Neutrophil (primary cell): Measurements from ENCODE around the gene KCNQ1.

ENCODE experiments used
- H3K27ac ChIP-seq: fragments of 200-600 bp; sonication (generic); 2 replicates; pipeline ENCODE4 v1.5.1; 2016; ENCODE audit warnings: mild to moderate bottlenecking, moderate library complexity
- H3K27me3 ChIP-seq: fragments of 200-600 bp; sonication (generic); 2 replicates; pipeline ENCODE4 v1.6.0; 2016; ENCODE audit warnings: mild to moderate bottlenecking
- H3K36me3 ChIP-seq: fragments of 200-600 bp; sonication (generic); 2 replicates; pipeline ENCODE4 v1.5.1; 2017
- H3K4me1 ChIP-seq, 2 experiments: fragments of 200-600 bp in 1 of 2; sonication (generic) in 1 of 2; 1 replicate in 1 of 2; 2 replicates in 1 of 2; pipeline versions ENCODE4 v1.5.1 to v1.6.1; 2013 to 2016; ENCODE audit warnings: low read depth in 1 of 2, low read length in 1 of 2, mild to moderate bottlenecking in 1 of 2, moderate library complexity in 1 of 2; ENCODE audit not compliant: control insufficient read depth in 1 of 2, insufficient read depth in 1 of 2
- H3K4me3 ChIP-seq, 2 experiments: fragments of 200-600 bp in 1 of 2; sonication (generic) in 1 of 2; 1 replicate in 1 of 2; 2 replicates in 1 of 2; pipeline ENCODE4 v1.5.1; 2013 to 2016; ENCODE audit warnings: low read depth in 1 of 2, low read length in 1 of 2, mild to moderate bottlenecking in 1 of 2, moderate library complexity in 1 of 2
- H3K9me3 ChIP-seq: fragments of 200-600 bp; sonication (generic); 2 replicates; pipeline ENCODE4 v1.5.1; 2016
- TF ChIP-seq, protein P1 (sequence below): fragments of 200-600 bp; sonication (generic); IDR thresholded peaks from 2 replicates; pipeline ENCODE4 v1.5.1; 2016; ENCODE audit warnings: antibody characterized with exemption

KCNQ1 gene

GRCh38 chr11:2791139-2791520, 346.3 kb downstream of the KCNQ1 start:
- Histone ChIP-seq H3K27me3 (peaks cover 52% of the 10 kb centered on the region), H3K4me3 (peak overlapping the region in 1 of 2 experiments; percentile 35), H3K9me3 (no peaks in the 10 kb centered on the region), H3K36me3 (no peaks in the 10 kb centered on the region), H3K27ac (no peak overlapping the region), H3K4me1 (peaks cover 3 to 11% of the 10 kb centered on the region in 2 experiments)
- TF ChIP-seq, protein P1, sequence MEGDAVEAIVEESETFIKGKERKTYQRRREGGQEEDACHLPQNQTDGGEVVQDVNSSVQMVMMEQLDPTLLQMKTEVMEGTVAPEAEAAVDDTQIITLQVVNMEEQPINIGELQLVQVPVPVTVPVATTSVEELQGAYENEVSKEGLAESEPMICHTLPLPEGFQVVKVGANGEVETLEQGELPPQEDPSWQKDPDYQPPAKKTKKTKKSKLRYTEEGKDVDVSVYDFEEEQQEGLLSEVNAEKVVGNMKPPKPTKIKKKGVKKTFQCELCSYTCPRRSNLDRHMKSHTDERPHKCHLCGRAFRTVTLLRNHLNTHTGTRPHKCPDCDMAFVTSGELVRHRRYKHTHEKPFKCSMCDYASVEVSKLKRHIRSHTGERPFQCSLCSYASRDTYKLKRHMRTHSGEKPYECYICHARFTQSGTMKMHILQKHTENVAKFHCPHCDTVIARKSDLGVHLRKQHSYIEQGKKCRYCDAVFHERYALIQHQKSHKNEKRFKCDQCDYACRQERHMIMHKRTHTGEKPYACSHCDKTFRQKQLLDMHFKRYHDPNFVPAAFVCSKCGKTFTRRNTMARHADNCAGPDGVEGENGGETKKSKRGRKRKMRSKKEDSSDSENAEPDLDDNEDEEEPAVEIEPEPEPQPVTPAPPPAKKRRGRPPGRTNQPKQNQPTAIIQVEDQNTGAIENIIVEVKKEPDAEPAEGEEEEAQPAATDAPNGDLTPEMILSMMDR = no peak

DNA sequence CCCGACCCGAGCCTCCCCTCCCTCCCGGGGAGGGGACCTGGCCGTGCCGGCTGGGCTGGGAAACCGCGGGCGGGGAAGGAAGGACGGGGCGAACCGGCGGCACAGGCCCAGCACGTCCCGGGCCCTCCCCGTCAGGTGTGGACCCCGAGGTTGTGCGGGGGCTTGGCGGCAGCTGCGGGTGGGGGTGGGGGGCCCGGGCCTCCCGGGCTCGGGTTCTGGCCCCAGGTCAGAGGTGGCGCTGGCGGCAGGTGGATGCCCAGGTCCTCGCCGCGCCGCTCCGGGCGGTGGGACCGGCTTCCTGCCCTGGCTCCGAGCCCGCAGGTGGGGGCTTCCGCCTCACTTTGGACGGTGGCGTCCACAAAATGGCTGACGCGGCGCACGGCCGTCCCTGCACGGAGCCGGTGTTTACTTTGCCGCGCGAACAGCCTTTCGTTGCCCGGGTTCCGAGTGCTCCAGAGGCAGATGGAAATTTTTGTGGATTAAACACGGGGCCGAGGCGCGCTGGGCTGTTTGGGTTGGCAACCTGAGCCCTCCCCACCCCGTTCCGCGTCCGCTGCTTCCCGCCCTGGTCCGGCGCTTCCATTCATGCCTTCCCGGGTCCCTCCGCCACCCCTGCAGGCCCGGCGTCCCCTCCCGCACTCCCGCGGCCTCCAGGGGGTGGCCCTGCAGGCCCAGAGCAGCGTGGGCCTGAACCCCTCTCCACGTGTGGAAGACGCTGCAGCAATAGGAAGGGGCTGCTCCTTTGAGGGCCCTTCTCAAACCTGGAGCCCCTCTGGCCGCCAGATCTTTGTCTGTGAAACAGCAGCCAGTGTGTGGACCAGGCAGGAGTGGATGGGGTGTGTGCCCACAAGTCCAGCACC, 346.9 kb downstream of the KCNQ1 start:
- H3K27ac ChIP-seq = no peak overlapping the region
- TF ChIP-seq, protein P1 = no peak
- H3K4me3 ChIP-seq = peak overlapping the region in 1 of 2 experiments; percentile 35
- H3K4me1 ChIP-seq = peaks cover 3 to 11% of the 10 kb centered on the region in 2 experiments
- no peaks in the 10 kb centered on the region for H3K36me3 ChIP-seq
- H3K9me3 ChIP-seq = no peaks in the 10 kb centered on the region
- H3K27me3 ChIP-seq = peaks cover 52% of the 10 kb centered on the region

DNA sequence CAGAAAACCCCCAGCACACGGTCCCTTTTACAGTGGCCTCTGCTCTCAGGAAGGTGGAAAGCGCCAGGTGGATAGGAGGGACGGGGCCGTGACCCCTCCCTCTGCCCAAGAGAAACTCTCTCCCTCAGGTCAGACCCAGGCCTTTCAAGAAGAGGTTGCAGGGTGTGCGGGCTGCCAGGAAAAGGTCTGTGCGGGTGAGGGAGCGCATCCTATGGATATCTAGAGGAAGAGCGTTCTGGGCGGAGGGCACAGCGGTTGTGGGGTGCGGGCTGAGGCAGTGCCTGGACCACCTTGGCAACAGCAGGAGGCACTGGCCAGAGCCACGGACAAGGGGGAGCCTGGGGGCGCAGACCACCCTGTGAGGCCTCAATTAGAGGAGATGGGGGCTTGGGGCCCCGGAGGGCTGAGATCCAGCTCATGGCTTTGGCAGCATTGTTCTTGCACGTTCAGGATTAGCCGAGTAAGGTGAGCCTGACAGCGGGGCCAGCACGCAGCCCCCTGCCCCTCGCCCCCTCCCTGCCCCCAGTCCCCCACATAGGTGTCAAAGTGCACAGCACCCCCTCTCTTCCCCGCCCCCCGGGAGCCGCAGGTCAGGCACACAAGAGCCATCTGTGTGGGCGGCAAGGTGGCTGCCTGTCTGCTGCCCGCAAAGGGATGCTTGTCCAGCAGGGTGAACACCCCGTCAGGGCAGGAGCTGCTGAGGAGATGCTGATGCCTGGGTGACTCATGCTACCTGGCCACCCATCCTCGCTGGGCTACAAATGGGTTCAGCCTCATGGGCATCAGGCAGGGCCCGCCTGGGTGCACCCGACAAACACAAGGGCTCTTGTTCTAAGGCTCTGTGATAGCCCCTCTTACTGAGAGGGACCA, 347.8 kb downstream of the KCNQ1 start:
- Histone ChIP-seq H3K4me3 (no peak overlapping the region), H3K36me3 (no peaks in the 10 kb centered on the region), H3K9me3 (no peaks in the 10 kb centered on the region), H3K4me1 (peaks cover 3 to 11% of the 10 kb centered on the region in 2 experiments), H3K27ac (no peak overlapping the region), H3K27me3 (peaks cover 52% of the 10 kb centered on the region)
- TF ChIP-seq, protein P1 = no peak

- TF ChIP-seq, protein P1 = no peak
- no peak overlapping the region for H3K27ac ChIP-seq
- peaks cover 3 to 11% of the 10 kb centered on the region in 2 experiments for H3K4me1 ChIP-seq
- H3K4me3 ChIP-seq = no peak overlapping the region
- H3K36me3 ChIP-seq = no peaks in the 10 kb centered on the region
- H3K9me3 ChIP-seq = no peaks in the 10 kb centered on the region
- peaks cover 46% of the 10 kb centered on the region for H3K27me3 ChIP-seq
Observed at GRCh38 chr11:2793701-2794045, 348.9 kb downstream of the KCNQ1 start.

DNA sequence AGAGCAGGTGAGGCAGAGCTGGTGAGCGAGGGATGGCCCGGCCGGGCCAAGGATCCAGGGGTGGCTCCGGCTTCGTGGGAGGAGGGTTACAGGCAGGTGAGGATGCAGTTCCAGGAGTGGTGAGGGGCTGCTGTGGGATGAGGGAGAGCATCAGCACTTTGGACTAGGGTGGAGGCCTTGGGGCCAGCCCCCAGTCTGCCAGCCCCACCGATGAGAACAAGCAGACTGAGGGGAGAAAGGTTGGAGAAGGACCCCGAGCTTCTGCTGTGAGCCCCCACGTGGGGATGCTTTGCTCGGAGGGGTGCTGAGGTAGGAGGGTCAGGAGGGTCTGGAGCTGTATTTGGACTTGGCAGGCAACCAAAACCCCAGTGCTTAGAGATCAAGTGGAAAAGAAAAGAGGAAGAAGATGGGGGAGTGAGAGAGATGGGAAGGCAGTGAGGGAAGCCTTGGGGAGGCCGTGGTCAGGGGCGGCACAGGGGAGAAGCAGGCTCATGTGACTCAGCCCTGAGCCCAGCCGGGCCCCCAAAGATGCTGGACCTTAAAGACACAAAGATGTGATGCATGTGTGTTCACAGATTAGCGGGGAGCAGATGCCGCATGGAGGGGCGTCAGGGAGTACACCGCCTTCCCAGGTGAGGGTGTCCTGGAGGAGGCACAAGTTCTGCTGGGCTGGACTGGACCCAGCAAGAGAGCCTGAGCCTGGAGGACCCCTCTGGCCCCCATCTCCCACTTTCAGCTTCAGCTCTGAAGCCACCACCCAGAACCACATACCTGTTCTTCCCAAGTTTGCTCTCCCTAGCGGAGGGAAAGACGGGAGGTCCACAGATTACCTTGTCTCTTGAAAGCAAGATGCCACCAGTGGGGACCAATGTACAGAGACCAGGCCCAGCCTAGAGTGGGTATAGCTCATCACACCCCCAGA, 349.5 kb downstream of the KCNQ1 start:
- Histone ChIP-seq H3K36me3 (no peaks in the 10 kb centered on the region), H3K27me3 (peaks cover 40% of the 10 kb centered on the region), H3K4me3 (no peak overlapping the region), H3K4me1 (peaks cover 3 to 11% of the 10 kb centered on the region in 2 experiments), H3K9me3 (no peaks in the 10 kb centered on the region), H3K27ac (no peak overlapping the region)
- TF ChIP-seq, protein P1 = no peak
